ENCODE data around the gene ABRACL. TPM values are rescaled to one million over a fixed set of nuclear protein-coding genes. Genes with fewer than 3 reads are reported as not detected.

The ABRACL gene
- total and polyA plus RNA-seq, 2 experiments from 2014 or later: 134 to 516 TPM

DNA sequence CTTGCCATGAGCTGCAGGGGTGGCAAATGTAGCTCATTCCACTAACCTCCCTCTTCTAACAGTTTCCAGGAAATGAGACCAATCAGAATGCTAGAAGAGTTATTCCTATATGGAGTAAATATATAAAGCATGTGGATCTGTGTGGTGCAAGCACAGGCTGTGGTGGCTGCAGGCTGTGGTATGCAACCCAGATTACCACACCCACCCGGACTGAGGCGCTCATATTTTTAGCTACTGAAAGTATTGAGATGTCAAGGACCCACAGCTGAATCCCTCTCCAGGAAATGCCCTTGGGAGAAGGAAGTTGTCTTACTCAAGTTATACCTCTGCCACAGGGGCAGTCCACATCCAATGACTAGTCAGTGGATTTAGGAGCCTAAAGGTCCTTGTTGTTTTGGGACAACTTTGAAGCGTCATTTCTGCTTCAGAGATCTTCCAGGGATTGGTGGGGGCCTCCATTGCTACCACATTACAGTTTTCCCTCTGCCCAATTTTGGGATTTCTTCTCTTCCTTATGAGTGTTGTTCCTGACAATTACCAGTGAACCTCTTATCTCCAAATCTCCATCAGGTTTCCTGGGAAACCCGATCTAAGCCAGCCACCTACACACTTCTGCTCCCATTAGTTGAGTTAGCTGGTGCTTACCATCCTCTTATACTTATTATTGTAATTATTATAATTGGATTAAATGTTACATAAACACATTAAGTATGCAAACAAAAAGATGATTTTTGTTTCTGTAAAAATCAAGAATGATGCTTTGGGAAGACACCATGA lies 28.4 kb upstream of the ABRACL start:
- H3K27me3 ChIP-seq (ENCODE audit: insufficient read depth): no peaks in the 10 kb centered on the region
- H4K20me1 ChIP-seq (replicated peaks; ENCODE audit: insufficient read depth): no peaks in the 10 kb centered on the region
- H3K4me1 ChIP-seq (ENCODE audit: insufficient read depth): 0 out of 2 replicates have a peak, but pooled peaks cover 9% of the 10 kb centered on the region
- peak overlapping the region; percentile 79; the same call in 1 of the 2 replicates for H2AFZ ChIP-seq
- peaks cover under 1% of the 10 kb centered on the region for H3K27me3 Mint-ChIP-seq (ENCODE audit: insufficient read depth, low read depth, poor library complexity)
- H3K79me2 ChIP-seq (replicated peaks; ENCODE audit: insufficient read depth): no peaks in the 10 kb centered on the region
- H3K4me3 Mint-ChIP-seq: no peak overlapping the region
- ATAC-seq: no peak
- H3K27ac Mint-ChIP-seq: no peak overlapping the region
- no peak overlapping the region for H3K4me2 ChIP-seq
- TF ChIP-seq POLR2AphosphoS5 (IDR thresholded peaks at IDR 0.05; ENCODE audit: low read depth) (no peak), NANOG (IDR thresholded peaks at IDR 0.05; ENCODE audit: borderline replicate concordance) (no peak), JUNB (IDR thresholded peaks at IDR 0.05; ENCODE audit: unreplicated experiment) (no peak), ZNF331 (CRISPR knock-in tag; IDR thresholded peaks at IDR 0.05; ENCODE audit: low read depth) (no peak), ZNF114 (CRISPR knock-in tag; IDR thresholded peaks at IDR 0.05) (no peak), ZNF462 (CRISPR knock-in tag; IDR thresholded peaks at IDR 0.05) (no peak), STAT1 (IDR thresholded peaks at IDR 0.05; ENCODE audit: unreplicated experiment) (no peak), EZH2 (IDR thresholded peaks at IDR 0.05; ENCODE audit: low read depth, unreplicated experiment) (no peak), ETS1 (IDR thresholded peaks at IDR 0.05) (no peak), EZH2phosphoT487 (IDR thresholded peaks at IDR 0.05; ENCODE audit: unreplicated experiment) (no peak), CREB1 (CRISPR knock-in tag; IDR thresholded peaks at IDR 0.05; ENCODE audit: low read depth) (no peak)
- TF ChIP-seq, protein P1, sequence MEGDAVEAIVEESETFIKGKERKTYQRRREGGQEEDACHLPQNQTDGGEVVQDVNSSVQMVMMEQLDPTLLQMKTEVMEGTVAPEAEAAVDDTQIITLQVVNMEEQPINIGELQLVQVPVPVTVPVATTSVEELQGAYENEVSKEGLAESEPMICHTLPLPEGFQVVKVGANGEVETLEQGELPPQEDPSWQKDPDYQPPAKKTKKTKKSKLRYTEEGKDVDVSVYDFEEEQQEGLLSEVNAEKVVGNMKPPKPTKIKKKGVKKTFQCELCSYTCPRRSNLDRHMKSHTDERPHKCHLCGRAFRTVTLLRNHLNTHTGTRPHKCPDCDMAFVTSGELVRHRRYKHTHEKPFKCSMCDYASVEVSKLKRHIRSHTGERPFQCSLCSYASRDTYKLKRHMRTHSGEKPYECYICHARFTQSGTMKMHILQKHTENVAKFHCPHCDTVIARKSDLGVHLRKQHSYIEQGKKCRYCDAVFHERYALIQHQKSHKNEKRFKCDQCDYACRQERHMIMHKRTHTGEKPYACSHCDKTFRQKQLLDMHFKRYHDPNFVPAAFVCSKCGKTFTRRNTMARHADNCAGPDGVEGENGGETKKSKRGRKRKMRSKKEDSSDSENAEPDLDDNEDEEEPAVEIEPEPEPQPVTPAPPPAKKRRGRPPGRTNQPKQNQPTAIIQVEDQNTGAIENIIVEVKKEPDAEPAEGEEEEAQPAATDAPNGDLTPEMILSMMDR (conservative IDR thresholded peaks at IDR 0.05; ENCODE audit: low read depth in 2 of 2): no peak
- H3K9me2 ChIP-seq (ENCODE audit: insufficient read depth): peaks cover 14% of the 10 kb centered on the region
- no peaks in the 10 kb centered on the region for H3F3A ChIP-seq (replicated peaks; ENCODE audit: low read depth)
- H3K4me1 Mint-ChIP-seq: peaks cover 11% of the 10 kb centered on the region; the same call in 2 of the 3 replicates
- no peak overlapping the region for H3K4me3 ChIP-seq
- no peak overlapping the region for H3K27ac ChIP-seq (ENCODE audit: low read depth)
- no peaks in the 10 kb centered on the region for H3K36me3 Mint-ChIP-seq (ENCODE audit: low read depth)
- no peak for DNase-seq (ENCODE audit: low spot score)
- no peaks in the 10 kb centered on the region for H3K36me3 ChIP-seq (ENCODE audit: insufficient read depth)
- no peaks in the 10 kb centered on the region for H3K9me3 Mint-ChIP-seq

Data from GM23338 (cell line).